Ecto neural progenitor cell (in vitro differentiated cells): ENCODE measurements around the gene ZNF521.
A peak's percentile ranks its signal among the peaks of the same experiment; 100 is the strongest.

ENCODE experiments used
- DNase-seq: peaks from one replicate; pipeline ENCODE4 v3.0.0-alpha.2; 2018; ENCODE audit warnings: low spot score

ZNF521 gene

DNA sequence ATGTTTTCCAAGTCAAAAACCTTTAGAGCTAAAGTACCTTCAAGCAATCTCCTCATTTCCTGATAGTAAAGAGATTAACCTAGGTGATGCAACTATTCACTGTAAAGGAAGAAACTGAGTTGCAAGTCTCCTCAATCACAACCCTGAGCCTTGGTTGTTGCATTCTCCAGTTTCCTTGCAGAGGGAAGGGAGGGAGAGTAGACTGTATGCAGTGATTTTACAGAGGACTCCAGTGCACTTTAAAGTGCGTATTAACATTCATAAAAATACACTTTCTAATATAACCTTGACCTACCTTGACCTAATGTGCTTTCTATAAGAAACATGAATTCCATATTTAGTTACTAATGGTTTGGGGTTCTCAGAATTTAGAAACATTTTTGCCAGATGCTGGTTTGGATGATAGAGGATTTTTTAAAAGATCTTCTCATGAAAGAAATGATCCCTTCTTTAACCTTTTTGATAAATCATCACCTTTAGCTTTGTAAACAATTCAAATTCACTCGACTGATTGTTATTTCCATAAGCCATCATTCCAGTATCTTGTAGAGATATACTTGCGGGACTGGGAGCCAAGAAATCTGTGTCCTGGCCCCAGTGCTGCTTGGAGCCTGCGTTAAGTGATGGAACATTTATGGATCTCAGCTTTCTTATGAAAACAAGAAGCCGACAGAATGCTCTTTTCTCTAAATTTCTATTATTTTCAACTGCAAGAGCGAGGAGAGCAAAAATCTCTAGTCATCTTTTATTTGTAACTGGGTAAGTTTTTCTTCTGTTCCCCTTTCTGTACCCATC, 228.3 kb downstream of the ZNF521 start:
- DNase-seq, result no peak

DNA sequence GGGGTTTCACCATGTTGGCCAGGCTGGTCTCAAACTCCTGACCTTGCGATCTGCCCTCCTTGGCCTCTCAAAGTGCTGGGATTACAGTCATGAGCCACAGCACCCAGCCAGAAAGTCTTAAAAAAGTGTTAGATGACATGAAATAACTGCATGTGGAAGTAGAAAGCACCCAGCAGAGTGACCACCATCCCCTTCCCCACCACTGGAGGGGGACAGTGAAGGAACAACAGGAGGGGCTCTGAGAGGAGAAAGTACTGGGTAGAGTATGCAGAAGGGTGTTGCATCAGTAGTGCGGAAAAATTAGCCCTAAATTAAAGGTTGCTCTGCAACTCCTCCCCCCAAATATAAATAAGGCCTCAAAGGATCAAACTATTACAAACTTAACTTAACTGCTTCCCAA, 230.5 kb downstream of the ZNF521 start:
- DNase-seq, result no peak

DNA sequence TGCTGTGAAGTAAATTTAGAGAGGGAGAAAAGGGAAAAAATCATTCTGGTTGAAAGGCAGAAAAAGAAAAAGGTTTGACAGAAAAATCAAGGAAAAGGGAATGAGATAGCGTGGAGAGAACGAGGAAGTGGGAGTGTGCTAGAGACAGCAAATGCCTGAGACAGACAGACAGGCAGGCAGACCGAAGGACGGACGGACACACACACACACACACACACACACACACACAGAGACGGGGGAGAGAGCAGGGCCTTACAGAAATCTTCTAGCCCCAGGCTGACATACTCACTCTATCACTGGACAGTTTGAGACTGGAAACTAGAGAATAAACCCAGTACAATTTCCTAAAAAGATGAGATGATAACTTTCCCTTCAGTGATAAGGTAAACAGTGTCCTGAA, 238.4 kb downstream of the ZNF521 start:
- DNase-seq, result no peak

DNA sequence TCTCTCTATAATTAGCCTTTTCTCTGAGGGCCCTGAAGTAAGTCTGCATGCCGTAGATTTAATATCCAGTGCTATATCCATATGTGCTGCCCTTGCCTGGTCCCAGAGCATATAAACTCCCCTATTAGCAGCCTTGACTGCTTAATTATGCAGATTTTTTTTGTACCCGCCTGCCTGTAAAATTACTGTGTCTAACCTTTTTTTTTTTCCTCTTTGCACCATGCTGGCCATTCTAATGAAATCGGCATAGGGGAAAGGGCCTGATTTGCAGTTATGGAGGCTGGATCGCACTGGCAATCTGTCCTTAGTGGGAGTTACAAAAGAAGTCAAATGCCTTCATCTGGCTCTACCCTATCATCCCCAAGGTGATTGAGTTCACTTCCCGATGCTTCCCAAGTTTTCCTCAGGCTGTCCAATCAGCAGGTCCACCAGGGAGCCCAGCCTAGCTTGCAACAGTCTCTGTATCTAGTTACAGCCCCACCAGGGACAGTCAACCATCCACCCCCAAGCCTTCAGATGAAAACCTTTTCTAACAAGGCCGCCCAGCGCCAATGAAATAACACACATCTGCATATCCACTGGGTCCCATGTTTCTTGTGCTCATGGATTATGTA, 239.0 kb downstream of the ZNF521 start:
- peak; percentile 50 for DNase-seq

DNA sequence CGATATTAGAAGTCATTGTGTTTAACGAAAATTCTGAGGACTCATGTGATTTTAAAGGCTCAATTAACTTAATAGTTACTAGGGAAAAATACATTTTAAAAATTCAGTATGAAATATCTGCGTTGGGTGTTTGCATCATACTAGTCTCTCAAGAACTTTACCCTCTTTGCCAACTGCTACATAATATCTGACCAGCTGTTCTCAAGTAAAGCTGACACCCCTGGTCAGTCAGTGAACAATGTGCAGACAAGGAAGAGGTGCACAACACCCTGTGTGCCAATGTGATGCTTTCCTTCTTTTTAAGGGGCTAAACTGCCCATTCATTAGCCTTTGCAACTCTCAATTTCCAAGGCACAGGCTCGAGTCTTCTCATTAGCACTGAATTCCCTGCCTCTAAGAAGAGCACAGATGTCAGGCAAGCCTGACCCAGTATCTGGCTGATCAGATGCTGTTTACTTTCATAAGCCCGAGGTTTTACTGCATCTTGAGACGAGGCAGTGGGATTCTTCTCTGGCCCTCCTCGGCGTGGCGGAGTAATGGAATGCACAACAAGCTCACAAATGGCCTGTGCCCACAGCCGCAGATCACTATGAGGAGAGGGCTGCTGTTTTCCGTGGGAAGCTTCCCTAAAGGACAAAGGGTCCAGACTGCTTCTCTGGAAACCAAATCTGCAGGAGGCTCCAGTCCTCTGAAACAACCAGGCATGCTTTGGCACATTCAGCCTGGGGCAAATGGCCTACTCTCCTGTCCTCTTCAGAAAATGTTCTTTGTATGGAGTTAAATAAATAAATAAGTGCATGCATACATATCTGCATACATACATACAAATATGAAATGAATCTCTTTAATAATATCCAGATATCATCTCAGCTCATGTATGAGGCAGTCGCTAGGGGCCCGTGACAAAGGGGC, 240.3 kb downstream of the ZNF521 start:
- no peak for DNase-seq

DNA sequence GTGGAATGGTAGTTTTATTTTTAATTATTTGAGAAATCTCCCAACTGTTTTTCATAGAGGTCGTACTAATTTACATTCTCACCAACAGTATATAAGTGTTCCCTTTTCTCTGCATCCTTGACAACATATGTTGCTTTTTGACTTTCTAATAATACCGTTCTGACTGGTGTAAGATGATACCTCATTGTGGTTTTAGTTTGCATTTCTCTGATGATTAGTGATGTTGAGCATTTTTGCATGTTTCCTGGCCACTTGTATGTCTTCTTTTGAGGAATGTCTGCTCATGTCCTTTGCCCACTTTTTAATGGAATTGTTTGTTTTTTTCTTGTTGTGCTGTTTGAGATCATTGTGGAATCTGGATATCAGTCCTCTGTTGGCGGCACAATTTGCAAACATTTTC, 242.5 kb downstream of the ZNF521 start:
- DNase-seq, result no peak

DNA sequence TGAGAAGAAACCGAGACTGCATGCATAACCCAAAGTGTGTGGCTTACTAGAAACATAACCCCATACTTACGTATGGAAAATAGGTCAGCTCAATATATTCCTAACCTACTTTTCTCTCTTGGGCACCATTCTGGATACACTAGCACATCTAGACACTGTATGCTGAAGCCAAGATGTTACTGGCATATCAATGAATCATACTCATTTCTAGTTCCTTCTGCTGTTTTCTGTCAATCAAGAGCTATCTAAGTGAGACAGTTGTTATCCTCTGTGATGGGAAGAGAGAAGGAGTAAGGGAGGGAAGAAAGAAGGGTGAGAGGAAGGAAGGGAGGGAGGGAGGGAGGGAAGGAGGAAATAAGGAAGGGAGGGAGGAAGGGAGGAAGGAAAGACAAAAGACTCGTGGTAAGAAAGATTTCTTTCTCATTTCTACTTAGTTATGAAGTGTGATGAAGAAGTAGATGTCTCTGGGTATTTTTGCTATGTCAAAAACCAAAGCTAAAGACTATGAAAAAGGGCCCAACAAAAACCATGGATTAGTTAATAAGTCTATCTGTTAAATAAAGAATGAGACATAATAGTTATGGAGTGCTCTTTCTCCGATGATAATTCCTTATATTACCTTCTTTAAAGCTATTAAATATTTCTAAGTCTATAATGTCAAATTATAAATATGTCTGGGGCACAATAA, 248.4 kb downstream of the ZNF521 start:
- no peak for DNase-seq

DNA sequence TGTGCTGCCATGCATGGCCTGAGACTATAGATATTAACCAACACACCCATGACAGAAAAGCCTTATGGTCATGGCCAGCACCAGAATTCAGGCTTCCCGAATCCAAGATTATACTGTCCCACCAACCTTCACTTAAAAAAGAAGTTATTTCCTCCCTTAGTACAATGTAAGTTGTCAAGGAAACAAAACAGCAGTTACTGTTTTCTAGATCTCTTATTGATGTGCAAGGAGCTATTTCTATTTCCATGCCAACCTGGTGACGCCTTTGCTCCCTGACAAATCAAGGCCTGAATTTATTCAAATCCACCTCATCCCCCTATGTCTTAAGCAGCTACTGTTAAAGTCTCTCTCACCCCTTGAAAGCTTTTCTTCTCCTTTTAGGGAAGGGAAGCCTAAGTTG, 249.3 kb downstream of the ZNF521 start:
- no peak for DNase-seq

DNA sequence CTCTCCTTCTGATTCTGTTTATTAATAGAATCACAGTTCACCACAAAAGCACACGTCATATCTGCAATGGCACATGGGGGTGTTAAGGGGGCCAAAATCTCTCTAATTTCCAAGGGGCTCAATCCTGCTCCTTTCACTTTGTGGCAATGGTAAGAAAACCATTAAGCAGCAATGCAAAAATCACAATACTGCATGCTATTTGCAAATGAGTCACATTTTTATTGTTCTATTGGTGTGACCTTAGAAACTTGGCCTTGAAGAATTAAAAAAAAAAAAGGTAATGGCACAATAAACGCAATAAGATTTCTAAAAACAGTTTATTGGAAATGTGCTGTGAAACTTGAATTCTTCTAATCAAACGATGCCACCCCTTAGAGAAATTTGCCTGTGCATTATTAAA, 251.5 kb downstream of the ZNF521 start:
- no peak for DNase-seq

DNA sequence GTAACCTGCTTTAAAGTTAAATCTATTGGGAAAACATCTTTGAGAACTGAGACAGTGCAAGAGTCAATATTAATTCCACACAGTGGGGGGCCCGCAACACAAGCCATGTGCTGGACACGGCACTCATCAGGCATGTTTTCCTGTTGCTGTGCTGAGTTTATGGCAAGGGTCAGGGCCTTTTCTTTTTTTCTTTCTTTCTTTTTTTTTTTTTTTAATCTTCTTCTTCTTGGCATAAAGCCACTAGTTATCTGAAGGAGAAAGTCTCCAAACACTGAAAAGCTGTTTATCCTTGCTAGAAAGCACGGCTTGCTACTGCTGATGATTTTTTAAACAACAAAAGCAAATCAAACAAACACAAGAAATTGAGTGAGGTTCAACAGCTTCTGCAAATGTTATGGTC, 252.1 kb downstream of the ZNF521 start:
- no peak for DNase-seq

DNA sequence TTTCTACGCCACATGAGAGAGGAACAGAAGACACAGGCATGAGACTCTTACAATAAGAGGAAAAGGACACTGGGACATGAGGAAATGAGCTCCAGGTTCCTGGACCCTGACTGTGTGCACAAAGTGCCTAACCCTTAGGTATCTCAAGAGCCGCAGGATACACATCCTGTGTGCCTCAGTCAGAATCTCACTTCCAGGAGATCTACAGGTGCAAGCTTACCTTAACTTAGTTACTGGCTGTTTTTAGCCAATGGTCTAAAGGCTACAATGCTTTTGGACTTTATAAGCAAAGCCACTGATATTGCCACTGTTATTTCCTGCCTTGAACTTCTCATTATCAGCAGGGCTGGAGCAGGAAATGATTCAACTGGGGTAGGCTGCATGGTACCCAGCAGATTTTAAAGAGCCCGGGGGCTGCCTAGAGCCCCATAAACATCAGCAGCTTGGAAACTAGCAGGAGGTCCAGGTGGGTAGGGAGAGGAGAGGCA, 254.4 kb downstream of the ZNF521 start:
- DNase-seq, result no peak

DNA sequence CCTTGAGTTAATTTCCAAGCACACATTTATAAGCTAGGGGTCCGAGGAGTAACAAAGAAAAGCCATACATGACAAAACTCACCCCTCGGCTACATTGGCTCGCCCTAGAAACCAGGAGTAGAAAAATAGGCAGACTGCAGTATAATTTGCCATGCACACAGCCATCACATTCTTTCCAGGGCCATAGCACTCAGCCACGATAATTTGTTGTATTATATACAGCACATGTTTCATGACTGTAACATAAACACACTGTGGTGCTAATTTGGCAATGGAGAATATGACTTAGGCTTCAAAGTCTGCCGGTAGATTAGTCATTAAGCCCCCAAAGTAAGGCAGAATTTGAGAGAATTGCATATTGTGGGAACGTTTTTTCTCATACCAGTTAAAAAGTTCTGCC, 254.9 kb downstream of the ZNF521 start:
- DNase-seq, result no peak

DNA sequence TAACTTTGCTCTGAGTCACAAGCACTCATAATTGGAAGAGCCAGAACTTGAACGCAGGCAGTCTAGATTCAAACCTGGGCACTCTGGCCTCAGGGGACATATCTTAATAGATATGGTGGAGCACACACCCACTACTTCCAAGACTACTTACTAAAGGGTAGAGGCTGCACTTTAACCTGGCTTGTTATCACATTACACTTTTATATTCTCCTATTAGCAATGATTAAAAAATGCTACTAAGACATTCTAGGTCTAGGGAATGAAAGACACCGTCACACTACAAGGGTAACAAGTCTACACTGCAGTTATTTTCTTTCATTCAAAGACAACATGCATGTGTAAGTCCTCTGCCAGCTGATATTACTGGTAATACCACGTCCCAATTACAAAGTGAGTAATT, 258.8 kb downstream of the ZNF521 start:
- no peak for DNase-seq

DNA sequence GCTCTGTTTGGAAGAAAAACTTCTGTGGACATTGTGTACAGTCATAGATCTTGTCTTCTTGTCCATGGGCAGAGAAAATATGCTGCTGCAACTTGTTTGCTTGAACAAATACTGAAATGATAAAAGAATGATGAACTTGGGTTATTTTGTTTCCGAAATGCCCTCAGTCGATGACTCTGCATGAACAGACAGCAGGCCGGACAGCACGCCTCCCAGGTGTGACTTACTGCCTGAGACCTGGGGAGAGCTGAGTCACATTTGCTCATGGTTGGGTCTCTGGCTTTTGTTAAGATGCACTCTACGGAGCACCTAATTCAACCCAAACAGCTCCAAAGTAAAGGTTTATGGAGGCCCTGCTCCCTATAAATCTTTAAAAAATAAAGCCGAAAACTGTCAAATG, 262.5 kb downstream of the ZNF521 start:
- no peak for DNase-seq

DNA sequence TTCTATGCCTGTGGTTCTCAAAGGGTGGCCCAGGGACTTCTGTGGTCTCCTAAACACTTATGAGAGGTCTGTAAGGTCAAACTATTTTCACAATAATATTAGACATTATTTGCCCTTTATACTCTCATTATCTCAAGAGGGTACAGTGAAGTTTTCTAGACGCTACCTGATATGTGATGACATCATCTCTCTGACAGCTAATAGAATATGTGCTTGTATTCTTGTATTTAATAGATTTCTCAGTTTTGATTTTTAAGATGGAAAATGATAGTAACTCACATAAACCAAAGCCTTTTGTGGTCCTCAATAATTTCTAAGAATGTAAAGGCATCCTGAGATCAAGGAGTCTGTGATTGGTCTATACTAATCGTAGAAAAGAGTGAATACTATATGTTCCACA, 265.1 kb downstream of the ZNF521 start:
- no peak for DNase-seq

DNA sequence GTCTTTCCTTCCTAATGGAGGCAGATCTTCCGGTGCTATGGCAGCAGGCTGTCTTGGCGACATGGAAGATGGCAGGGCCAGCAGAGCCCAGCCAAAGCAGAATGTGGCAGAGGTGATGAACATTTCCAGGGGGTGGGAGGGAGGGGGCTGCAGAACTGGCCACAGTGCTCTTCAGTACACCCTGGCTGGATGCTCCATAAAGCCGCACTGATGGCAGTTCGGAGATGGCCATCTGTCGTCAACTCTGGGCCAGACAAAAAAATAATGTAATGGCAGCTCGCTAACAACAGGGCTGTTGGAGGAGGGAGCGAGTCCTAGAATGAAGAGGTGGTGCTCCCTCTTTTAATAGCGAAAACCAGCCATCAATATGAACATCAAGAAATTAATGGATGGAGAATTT, 271.0 kb downstream of the ZNF521 start:
- no peak for DNase-seq

DNA sequence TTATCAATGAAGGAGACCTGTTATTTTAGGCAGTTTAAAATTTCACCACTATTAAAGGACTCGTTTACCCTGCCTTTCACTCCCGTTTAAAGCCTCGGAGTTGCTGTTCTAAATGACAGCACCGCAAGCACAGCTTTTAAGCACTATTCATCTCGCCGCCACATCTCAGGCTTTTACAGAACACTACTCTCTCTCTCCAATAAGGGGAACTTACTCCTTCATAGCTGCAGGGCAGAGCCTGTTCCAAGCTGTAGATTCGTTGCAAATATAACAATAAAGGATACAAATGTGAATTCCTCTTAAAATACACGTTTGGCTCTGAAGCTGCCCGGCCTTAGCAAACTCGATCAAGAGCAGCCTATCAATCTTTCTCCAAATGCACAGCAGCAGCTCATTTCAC, 271.8 kb downstream of the ZNF521 start:
- no peak for DNase-seq

DNA sequence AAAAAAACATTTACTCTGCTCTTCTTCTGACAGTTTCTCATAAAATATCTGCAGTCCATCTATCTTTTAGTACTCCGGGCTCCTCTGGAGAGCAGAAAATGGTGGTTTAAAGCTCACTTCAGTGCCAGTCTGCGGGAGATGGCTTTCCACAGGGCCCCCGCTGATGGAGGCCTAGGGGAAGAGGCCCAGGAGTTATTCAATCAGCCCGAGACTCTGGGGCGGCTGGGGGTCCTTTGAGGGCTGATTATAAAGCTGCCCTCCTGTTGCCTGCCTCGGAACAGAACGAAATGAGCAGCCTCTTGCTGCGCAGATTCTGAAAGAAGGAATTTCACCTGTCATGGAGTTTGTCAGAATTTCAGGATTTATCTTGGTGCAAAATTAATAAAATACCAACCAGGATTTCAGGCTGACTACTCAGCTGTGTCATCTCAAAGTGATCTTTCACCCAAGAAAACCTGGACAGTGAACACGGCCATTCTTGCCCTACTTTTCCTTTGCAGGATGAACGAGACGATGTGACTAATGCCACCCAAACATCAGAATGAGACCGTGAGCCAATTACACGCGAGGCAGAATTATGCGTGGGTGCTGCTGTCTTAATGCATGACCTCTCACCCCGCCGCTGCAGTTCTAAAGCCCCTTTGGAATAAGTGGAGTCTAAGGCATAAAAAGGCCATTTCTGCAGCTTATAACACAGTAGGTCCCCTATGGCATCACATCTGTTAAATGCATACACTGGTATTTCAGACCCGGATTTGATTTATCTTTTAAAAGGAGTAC, 273.8 kb downstream of the ZNF521 start:
- peak; percentile 56 for DNase-seq

DNA sequence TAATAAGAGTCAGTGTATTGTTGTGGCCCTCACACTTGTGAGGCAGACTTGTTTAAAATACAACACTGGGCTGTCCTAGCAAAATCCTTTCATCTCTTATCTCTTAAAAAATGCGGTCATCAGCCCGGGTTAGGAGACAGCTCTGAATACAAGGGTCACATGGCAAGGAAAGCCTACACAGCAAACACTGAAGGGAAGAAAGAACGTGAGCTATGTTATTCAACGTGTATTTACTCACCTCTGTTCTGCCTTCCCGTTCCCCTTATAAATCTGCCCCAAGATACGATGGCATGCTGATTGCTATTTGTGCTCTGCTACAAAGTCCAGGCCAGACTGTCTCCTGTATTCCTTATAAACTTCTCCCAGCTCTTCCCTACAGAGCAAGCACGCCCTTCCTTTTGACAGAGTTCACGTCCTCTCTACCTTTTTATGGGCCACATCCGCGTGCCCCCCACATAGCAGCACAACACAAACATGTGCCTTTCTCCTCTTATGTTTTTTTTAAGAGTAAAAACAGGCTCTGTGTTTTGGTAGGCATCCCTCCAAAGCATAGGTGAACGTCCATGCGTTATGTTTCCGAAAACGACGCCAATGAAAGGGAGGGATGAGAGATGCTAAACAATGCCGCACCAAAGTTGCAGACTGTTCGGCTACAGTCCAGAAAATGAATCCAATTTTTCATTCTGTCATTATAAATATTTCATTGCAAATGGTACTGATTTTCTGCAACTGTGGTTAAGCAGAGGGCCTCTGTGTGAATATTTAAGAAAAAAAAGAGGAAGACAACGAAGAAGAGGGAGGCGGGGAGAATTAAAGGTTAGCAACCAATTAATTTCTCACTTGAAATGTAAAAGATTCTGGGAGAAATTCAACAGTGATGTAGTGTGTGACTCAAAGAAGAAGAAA, 274.7 kb downstream of the ZNF521 start:
- DNase-seq, result no peak

DNA sequence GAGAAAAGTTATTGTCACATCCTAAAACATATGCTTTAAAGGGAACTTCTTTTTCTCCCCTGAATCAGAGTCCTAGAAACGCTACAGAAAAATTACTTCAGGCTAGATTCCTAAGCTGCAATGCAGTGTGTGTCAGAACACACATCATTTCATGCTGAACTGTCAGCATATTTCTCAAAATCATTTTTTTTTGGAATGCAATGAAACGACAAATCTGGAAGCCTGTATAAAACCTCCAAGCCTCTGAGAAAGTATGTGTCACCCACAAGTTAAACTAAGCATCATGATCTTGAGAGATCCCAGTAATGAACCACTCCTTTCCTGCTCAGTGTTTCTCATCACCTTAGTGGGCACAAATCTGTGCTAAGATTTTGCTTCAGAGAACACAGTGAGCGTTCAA, 276.2 kb downstream of the ZNF521 start:
- DNase-seq, result no peak
